ENCODE data around the gene SLC66A1. TPM values are rescaled to one million over a fixed set of nuclear protein-coding genes. Genes with fewer than 3 reads are reported as not detected.

SLC66A1 gene
- total and polyA plus RNA-seq, 9 of the 15 experiments (the other 6 are each of a cell fraction or from before 2014, with no cell fraction given) = 1.2 to 40.8 (median 18.6) TPM

DNA sequence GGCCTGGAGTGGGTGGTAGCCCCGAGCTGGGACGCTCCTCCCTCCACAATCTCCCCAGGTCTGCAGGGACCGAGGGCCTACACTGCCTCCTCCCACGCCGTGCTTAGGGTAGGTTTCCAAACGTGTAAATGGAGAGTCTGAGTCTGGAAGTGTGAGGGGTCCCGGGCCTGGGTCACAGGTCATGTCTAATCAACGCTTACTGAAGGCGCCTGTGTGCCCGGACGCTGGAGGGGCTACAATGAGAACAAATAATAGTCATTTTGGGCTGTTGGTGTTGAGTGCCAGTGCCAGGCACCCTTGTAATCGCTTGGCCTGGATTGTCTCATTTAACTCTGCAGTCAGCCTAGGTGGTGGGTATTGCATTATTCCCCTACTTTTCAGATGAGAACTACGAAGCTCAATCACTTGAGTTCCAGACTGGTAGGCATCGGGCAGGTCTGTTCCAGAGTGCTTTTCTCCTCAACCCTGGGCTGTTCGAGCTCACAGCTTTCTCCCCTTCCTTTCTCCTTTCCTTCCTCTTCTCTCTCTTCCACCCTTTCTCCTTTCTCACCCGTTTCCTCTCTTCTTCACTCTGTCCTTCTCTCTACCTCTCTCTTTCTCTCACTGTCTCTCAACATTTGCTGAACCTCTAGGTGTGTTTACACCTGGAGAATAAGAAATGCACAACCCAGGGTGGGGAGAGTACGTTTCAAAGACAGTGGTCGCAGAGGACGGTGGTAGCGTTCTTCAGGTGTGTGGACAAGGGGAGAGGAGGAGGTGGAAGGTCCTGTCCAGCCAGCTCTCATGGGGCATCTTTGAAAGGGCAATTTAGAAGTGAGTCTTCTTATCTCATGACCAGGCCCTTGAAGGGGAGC, 883 bp downstream of the SLC66A1 start (continued):
- peak; percentile 35; the same call in 1 of the 2 replicates for TF ChIP-seq MTA3 (IDR thresholded peaks at IDR 0.05; ENCODE audit: borderline replicate concordance)
- no peak for TF ChIP-seq NFATC3 (IDR thresholded peaks at IDR 0.05)
- no peak for TF ChIP-seq TBP (optimal IDR thresholded peaks at IDR 0.05; ENCODE audit: low read depth, low read length)
- no peak for TF ChIP-seq CHD4 (IDR thresholded peaks at IDR 0.05; ENCODE audit: insufficient read depth, insufficient replicate concordance, low read depth, low read length, poor library complexity, severe bottlenecking)
- TF ChIP-seq TCF7 (IDR thresholded peaks at IDR 0.05; ENCODE audit: borderline replicate concordance) = no peak
- TF ChIP-seq SMC3 (conservative IDR thresholded peaks at IDR 0.05; ENCODE audit: insufficient read depth, low read depth, low read length) = no peak
- TF ChIP-seq, protein P1, sequence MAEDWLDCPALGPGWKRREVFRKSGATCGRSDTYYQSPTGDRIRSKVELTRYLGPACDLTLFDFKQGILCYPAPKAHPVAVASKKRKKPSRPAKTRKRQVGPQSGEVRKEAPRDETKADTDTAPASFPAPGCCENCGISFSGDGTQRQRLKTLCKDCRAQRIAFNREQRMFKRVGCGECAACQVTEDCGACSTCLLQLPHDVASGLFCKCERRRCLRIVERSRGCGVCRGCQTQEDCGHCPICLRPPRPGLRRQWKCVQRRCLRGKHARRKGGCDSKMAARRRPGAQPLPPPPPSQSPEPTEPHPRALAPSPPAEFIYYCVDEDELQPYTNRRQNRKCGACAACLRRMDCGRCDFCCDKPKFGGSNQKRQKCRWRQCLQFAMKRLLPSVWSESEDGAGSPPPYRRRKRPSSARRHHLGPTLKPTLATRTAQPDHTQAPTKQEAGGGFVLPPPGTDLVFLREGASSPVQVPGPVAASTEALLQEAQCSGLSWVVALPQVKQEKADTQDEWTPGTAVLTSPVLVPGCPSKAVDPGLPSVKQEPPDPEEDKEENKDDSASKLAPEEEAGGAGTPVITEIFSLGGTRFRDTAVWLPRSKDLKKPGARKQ (CRISPR knock-in tag; IDR thresholded peaks at IDR 0.05) = no peak
- no peak for TF ChIP-seq ZNF184 (CRISPR knock-in tag; IDR thresholded peaks at IDR 0.05)
- TF ChIP-seq, protein P2, sequence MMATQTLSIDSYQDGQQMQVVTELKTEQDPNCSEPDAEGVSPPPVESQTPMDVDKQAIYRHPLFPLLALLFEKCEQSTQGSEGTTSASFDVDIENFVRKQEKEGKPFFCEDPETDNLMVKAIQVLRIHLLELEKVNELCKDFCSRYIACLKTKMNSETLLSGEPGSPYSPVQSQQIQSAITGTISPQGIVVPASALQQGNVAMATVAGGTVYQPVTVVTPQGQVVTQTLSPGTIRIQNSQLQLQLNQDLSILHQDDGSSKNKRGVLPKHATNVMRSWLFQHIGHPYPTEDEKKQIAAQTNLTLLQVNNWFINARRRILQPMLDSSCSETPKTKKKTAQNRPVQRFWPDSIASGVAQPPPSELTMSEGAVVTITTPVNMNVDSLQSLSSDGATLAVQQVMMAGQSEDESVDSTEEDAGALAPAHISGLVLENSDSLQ (IDR thresholded peaks at IDR 0.05) = no peak
- TF ChIP-seq STAT5A (IDR thresholded peaks at IDR 0.05; ENCODE audit: borderline replicate concordance, low read length) = no peak
- TF ChIP-seq YBX1 (IDR thresholded peaks at IDR 0.05) = 0 out of 2 replicates have a peak, but pooled peaks have one; percentile 38
- TF ChIP-seq RBM39 (optimal IDR thresholded peaks at IDR 0.05; ENCODE audit: low read depth, low read length) = peak; percentile 75
- 0 out of 2 replicates have a peak, but pooled peaks have one; percentile 63 for TF ChIP-seq LARP7 (IDR thresholded peaks at IDR 0.05)
- no peak for TF ChIP-seq SRSF1 (IDR thresholded peaks at IDR 0.05; ENCODE audit: low read depth, low read length)
- TF ChIP-seq XRCC3 (IDR thresholded peaks at IDR 0.05) = no peak; the same call in 1 of the 2 replicates
- no peak for TF ChIP-seq ZFPM2 (CRISPR knock-in tag; IDR thresholded peaks at IDR 0.05)
- TF ChIP-seq HDGF (IDR thresholded peaks at IDR 0.05) = peak; percentile 73; the same call in 1 of the 2 replicates
- TF ChIP-seq, protein P3, sequence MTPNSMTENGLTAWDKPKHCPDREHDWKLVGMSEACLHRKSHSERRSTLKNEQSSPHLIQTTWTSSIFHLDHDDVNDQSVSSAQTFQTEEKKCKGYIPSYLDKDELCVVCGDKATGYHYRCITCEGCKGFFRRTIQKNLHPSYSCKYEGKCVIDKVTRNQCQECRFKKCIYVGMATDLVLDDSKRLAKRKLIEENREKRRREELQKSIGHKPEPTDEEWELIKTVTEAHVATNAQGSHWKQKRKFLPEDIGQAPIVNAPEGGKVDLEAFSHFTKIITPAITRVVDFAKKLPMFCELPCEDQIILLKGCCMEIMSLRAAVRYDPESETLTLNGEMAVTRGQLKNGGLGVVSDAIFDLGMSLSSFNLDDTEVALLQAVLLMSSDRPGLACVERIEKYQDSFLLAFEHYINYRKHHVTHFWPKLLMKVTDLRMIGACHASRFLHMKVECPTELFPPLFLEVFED (CRISPR knock-in tag; conservative IDR thresholded peaks at IDR 0.05) = 0 out of 2 replicates have a peak, but pooled peaks have one; percentile 9
- no peak for TF ChIP-seq ETV1 (tag; conservative IDR thresholded peaks at IDR 0.05; ENCODE audit: low read depth)
- TF ChIP-seq ZNF282 (CRISPR knock-in tag; IDR thresholded peaks at IDR 0.05) = no peak
- TF ChIP-seq ZNF24 (IDR thresholded peaks at IDR 0.05) = no peak
- no peak for TF ChIP-seq ZFP1 (CRISPR knock-in tag; IDR thresholded peaks at IDR 0.05)

Data from K562 (cell line).